CD14-positive monocyte (primary cell): Measurements from ENCODE around the gene TMEM184B. TPM values are rescaled to one million over a fixed set of nuclear protein-coding genes. Genes with fewer than 3 reads are reported as not detected.

Source experiments
- DNase-seq, 3 donors: peaks; one replicate each; pipeline ENCODE4 v3.0.0-alpha.2; 2011 to 2022
- H2AFZ ChIP-seq: 2 replicates; pipeline ENCODE4 v1.6.0; 2012; ENCODE audit warnings: mild to moderate bottlenecking, low read depth, low read length, inconsistent platforms; ENCODE audit not compliant: insufficient read depth, poor library complexity, severe bottlenecking
- H3K27ac ChIP-seq, 2 donors: 1 replicate in 1 of 2; 2 replicates in 1 of 2; pipeline ENCODE4 v1.5.1; 2012 to 2013; ENCODE audit warnings: low read length in 2 of 2, control low read depth in 1 of 2, inconsistent platforms in 1 of 2, low read depth in 1 of 2, mild to moderate bottlenecking in 1 of 2
- H3K27me3 ChIP-seq, 2 donors: one replicate each; pipeline versions ENCODE4 v1.6.0 to v1.6.1; 2011 to 2013; ENCODE audit warnings: low read length in 2 of 2; ENCODE audit not compliant: control insufficient read depth in 2 of 2, insufficient read depth in 2 of 2
- H3K36me3 ChIP-seq, 2 donors: replicated peaks in 1 of 2; 1 replicate in 1 of 2; 2 replicates in 1 of 2; pipeline versions ENCODE4 v1.5.1 to v1.6.1; 2012 to 2013; ENCODE audit warnings: low read length in 2 of 2, control low read depth in 1 of 2, inconsistent platforms in 1 of 2, mild to moderate bottlenecking in 1 of 2; ENCODE audit not compliant: insufficient read depth in 2 of 2, control insufficient read depth in 1 of 2
- H3K4me1 ChIP-seq, 2 donors: 1 replicate in 1 of 2; 2 replicates in 1 of 2; pipeline versions ENCODE4 v1.5.1 to v1.6.1; 2012 to 2013; ENCODE audit warnings: low read length in 2 of 2, control low read depth in 1 of 2, inconsistent platforms in 1 of 2, mild to moderate bottlenecking in 1 of 2, moderate library complexity in 1 of 2; ENCODE audit not compliant: insufficient read depth in 2 of 2, control insufficient read depth in 1 of 2
- H3K4me2 ChIP-seq: replicated peaks from 2 replicates; pipeline ENCODE3; 2012; ENCODE audit warnings: low read length, moderate library complexity, mild to moderate bottlenecking; ENCODE audit not compliant: poor library complexity, severe bottlenecking; ENCODE audit errors: extremely low read depth
- H3K4me3 ChIP-seq, 3 experiments: fragments of 200-600 bp in 1 of 3; sonication (generic) in 1 of 3; replicated peaks in 1 of 3; 1 replicate in 2 of 3; 2 replicates in 1 of 3; pipeline ENCODE4 v1.5.1; 2011 to 2013; ENCODE audit warnings: low read length in 3 of 3, mild to moderate bottlenecking in 3 of 3, control low read depth in 2 of 3, low read depth in 2 of 3, inconsistent platforms in 1 of 3, moderate library complexity in 1 of 3
- H3K79me2 ChIP-seq: 2 replicates; pipeline ENCODE4 v1.6.0; 2012; ENCODE audit warnings: mild to moderate bottlenecking, control low read depth, inconsistent platforms, low read length, moderate library complexity; ENCODE audit not compliant: insufficient read depth
- H3K9ac ChIP-seq: 2 replicates; pipeline ENCODE4 v1.6.0; 2017; ENCODE audit warnings: low read length, mild to moderate bottlenecking; ENCODE audit not compliant: insufficient read depth, poor library complexity, severe bottlenecking
- H3K9me3 ChIP-seq, 2 donors: replicated peaks in 1 of 2; 1 replicate in 1 of 2; 2 replicates in 1 of 2; pipeline versions ENCODE4 v1.5.1 to v1.6.1; 2012 to 2013; ENCODE audit warnings: low read length in 2 of 2, control low read depth in 1 of 2; ENCODE audit not compliant: control insufficient read depth in 1 of 2, insufficient read depth in 1 of 2
- H4K20me1 ChIP-seq: 2 replicates; pipeline ENCODE4 v1.6.0; 2012; ENCODE audit warnings: mild to moderate bottlenecking, low read length, control low read depth, moderate library complexity; ENCODE audit not compliant: insufficient read depth
- H3K27ac Mint-ChIP-seq, 7 donors: one replicate each; pipeline ENCODE4 v1.8.0; 2020; ENCODE audit warnings: mild to moderate bottlenecking in 7 of 7, mixed read lengths in 7 of 7, moderate library complexity in 6 of 7, inconsistent platforms in 2 of 7
- H3K27me3 Mint-ChIP-seq, 3 donors: one replicate each; pipeline ENCODE4 v1.8.0; 2021 to 2022; ENCODE audit warnings: low read depth in 3 of 3, mild to moderate bottlenecking in 3 of 3, mixed read lengths in 3 of 3, moderate library complexity in 3 of 3, inconsistent platforms in 1 of 3
- H3K36me3 Mint-ChIP-seq, 2 donors: one replicate each; pipeline ENCODE4 v1.8.0; 2020; ENCODE audit warnings: mixed read lengths in 2 of 2, inconsistent platforms in 1 of 2, mild to moderate bottlenecking in 1 of 2
- H3K4me1 Mint-ChIP-seq: one replicate; pipeline ENCODE4 v1.8.0; 2020; ENCODE audit warnings: mild to moderate bottlenecking, mixed read lengths
- H3K4me3 Mint-ChIP-seq, 2 donors: one replicate each; pipeline ENCODE4 v1.8.0; 2020; ENCODE audit warnings: mild to moderate bottlenecking in 2 of 2, mixed read lengths in 2 of 2, moderate library complexity in 1 of 2
- H3K9me3 Mint-ChIP-seq, 7 donors: one replicate each; pipeline ENCODE4 v1.8.0; 2020 to 2022; ENCODE audit warnings: mixed read lengths in 7 of 7, mild to moderate bottlenecking in 6 of 7, moderate library complexity in 6 of 7, inconsistent platforms in 2 of 7
- CTCF ChIP-seq: fragments of 200-600 bp; IDR thresholded peaks from one replicate; pipeline ENCODE4 v1.8.0; 2022; ENCODE audit warnings: antibody characterized with exemption, mild to moderate bottlenecking
- WGBS: methylation state at CpG from one replicate; pipeline ENCODE4 v1.1.5; 2013; ENCODE audit warnings: missing lambda C conversion rate; ENCODE audit not compliant: insufficient coverage; 5-methylcytosine and 5-hydroxymethylcytosine counted together
- intact Hi-C, 2 donors: fragments of 100-400 bp; cut with micrococcal nuclease; formaldehyde crosslinking; loops; one replicate each; pipeline versions ENCODE4 v1.15.0 to v1.15.1; 2023
- polyA plus RNA-seq, 3 donors: library from polyadenylated mRNA; depleted of rRNA in 1 of 3; unstranded in 2 of 3; stranded (reverse) in 1 of 3; fragments of 300-500 nt in 2 of 3; fragments of >200 nt in 1 of 3; fragmentation: Illumina TruSeq in 2 of 3; gene quantifications; 1 replicate in 2 of 3; 2 replicates in 1 of 3; pipeline ENCODE4 v1.2.3, GENCODE V29; 2012 to 2021

The TMEM184B gene
- polyA plus RNA-seq, 3 donors = 7.4 to 17.7 (median 10.6) TPM

DNA sequence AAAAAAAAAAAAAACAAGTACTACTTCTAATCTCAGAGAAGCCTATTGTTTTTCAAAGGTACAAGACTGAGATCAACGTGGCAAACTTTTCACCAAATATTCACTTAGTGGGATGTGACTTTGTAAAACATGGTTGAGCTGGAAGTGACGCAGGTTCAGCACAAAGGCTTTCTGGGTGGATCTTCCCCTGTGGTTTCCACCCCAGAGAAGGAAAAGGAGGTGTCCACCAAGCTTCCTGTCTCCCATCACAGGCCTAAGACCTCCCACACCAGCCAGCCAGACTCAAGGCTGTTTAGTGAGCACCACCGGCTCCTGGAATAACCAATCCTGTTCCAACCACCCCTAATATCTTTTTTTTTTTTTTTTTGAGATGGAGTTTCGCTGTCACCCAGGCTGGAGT, 5.7 kb downstream of the TMEM184B start:
- peaks cover 60% of the 10 kb centered on the region for H3K79me2 ChIP-seq
- no peaks in the 10 kb centered on the region for H3K36me3 ChIP-seq
- H3K27me3 Mint-ChIP-seq = peaks cover 0 to 2% (median 0%) of the 10 kb centered on the region in 3 donors
- peaks cover 28% of the 10 kb centered on the region for H4K20me1 ChIP-seq
- peak overlapping the region; percentile 62 to 83 (median 80) for H3K27ac Mint-ChIP-seq
- H3K4me1 Mint-ChIP-seq = peaks cover 46% of the 10 kb centered on the region
- peaks cover 28 to 32% of the 10 kb centered on the region in 2 donors for H3K4me1 ChIP-seq
- H3K4me3 Mint-ChIP-seq = peak overlapping the region in 1 of 2 donors; percentile 42
- no CpG with 5 or more reads among the region's 4 CpGs for WGBS
- no peak overlapping the region for H3K9ac ChIP-seq
- peaks cover 8 to 30% of the 10 kb centered on the region in 2 donors for H3K36me3 Mint-ChIP-seq
- peak overlapping the region in 1 of 3 experiments; percentile 10 for H3K4me3 ChIP-seq
- no peak for TF ChIP-seq CTCF
- no peak overlapping the region for H2AFZ ChIP-seq
- no peaks in the 10 kb centered on the region for H3K9me3 ChIP-seq
- H3K4me2 ChIP-seq = peak overlapping the region; percentile 28
- no peaks in the 10 kb centered on the region for H3K9me3 Mint-ChIP-seq
- H3K27ac ChIP-seq = peak overlapping the region; percentile 21 to 54
- intact Hi-C loops = no loop called here
- H3K27me3 ChIP-seq = no peaks in the 10 kb centered on the region
- peak; percentile 42 to 60 (median 56) for DNase-seq

- peaks cover 53% of the 10 kb centered on the region for H3K79me2 ChIP-seq
- peak overlapping the region; percentile 19 for H3K4me2 ChIP-seq
- TF ChIP-seq CTCF = no peak
- H3K4me1 Mint-ChIP-seq = peaks cover 45% of the 10 kb centered on the region
- H3K27ac Mint-ChIP-seq = peak overlapping the region in 5 of 7 donors; percentile 62 to 83 (median 80)
- H3K27ac ChIP-seq = peak overlapping the region in 1 of 2 donors; percentile 54
- peak overlapping the region in 1 of 3 experiments; percentile 4 for H3K4me3 ChIP-seq
- H3K36me3 ChIP-seq = no peaks in the 10 kb centered on the region
- H3K9ac ChIP-seq = no peak overlapping the region
- H3K36me3 Mint-ChIP-seq = peaks cover 8 to 30% of the 10 kb centered on the region in 2 donors
- intact Hi-C loops = no loop called here
- no peak overlapping the region for H2AFZ ChIP-seq
- peaks cover 30% of the 10 kb centered on the region for H4K20me1 ChIP-seq
- DNase-seq = no peak
- H3K27me3 Mint-ChIP-seq = peaks cover 0 to 2% (median 0%) of the 10 kb centered on the region in 3 donors
- 50% methylated on average over 8 of the region's 8 CpGs for whole genome bisulfite sequencing
- H3K4me1 ChIP-seq = peaks cover 26 to 32% of the 10 kb centered on the region in 2 donors
- H3K9me3 ChIP-seq = no peaks in the 10 kb centered on the region
- no peak overlapping the region for H3K4me3 Mint-ChIP-seq
- H3K9me3 Mint-ChIP-seq = no peaks in the 10 kb centered on the region
- H3K27me3 ChIP-seq = no peaks in the 10 kb centered on the region
Measured at GRCh38 chr22:38266120-38266519, 6.7 kb downstream of the TMEM184B start.
